Measurements from ENCODE around the gene TMEM258. TPM values are rescaled to one million over a fixed set of nuclear protein-coding genes. Genes with fewer than 3 reads are reported as not detected.
A peak's percentile ranks its signal among the peaks of the same experiment; 100 is the strongest.

Gene TMEM258
- total and polyA plus RNA-seq, 9 of the 15 experiments (the other 6 are each of a cell fraction or from before 2014, with no cell fraction given) = 97.2 to 856 (median 231) TPM

GRCh38 chr11:61832207-61832606, 39.8 kb upstream of the TMEM258 start (continued):
- TF ChIP-seq REST (IDR thresholded peaks at IDR 0.05; ENCODE audit: borderline replicate concordance) (peak; percentile 36; the same call in 1 of the 2 replicates), REST (CRISPR knock-in tag; IDR thresholded peaks at IDR 0.05; ENCODE audit: low read depth) (no peak)

All from K562 (cell line).